SU-DHL-6 (cell line): ENCODE measurements around the gene LYSMD3.

Source experiments
- EZH2phosphoT487 ChIP-seq: fragments of 200-600 bp; sonication (generic), shearing (Covaris generic); conservative IDR thresholded peaks from 2 replicates; pipeline ENCODE4 v1.6.1; 2018; ENCODE audit warnings: mild to moderate bottlenecking, antibody characterized with exemption, low read length, moderate library complexity, mixed read lengths
- TF ChIP-seq, protein P1 (sequence below): fragments of 200-600 bp; sonication (generic); IDR thresholded peaks from one replicate; pipeline ENCODE4 v1.5.1; 2017; ENCODE audit warnings: antibody characterized with exemption, mild to moderate bottlenecking, low read length, moderate library complexity; ENCODE audit not compliant: insufficient read depth, poor library complexity, severe bottlenecking

DNA sequence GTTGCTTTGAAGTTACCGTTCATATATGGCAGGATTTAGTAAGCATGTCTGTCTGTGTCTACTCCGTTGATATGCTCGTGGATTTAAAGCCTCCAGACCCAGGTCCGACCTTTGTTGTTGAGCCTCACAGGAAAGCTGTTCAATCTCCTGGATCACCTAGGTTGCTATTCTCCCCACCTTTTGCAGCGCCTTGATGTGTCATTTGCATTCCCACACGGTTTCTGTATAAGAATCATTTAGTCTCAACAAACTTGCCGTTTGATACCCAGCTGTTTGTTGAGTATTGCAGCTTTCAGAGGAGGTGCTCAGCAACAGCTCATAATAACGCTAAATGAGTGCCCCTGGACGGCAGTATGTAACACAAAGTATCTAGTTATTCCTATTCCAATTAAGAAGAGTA, 28.0 kb upstream of the LYSMD3 start:
- TF ChIP-seq, protein P1, sequence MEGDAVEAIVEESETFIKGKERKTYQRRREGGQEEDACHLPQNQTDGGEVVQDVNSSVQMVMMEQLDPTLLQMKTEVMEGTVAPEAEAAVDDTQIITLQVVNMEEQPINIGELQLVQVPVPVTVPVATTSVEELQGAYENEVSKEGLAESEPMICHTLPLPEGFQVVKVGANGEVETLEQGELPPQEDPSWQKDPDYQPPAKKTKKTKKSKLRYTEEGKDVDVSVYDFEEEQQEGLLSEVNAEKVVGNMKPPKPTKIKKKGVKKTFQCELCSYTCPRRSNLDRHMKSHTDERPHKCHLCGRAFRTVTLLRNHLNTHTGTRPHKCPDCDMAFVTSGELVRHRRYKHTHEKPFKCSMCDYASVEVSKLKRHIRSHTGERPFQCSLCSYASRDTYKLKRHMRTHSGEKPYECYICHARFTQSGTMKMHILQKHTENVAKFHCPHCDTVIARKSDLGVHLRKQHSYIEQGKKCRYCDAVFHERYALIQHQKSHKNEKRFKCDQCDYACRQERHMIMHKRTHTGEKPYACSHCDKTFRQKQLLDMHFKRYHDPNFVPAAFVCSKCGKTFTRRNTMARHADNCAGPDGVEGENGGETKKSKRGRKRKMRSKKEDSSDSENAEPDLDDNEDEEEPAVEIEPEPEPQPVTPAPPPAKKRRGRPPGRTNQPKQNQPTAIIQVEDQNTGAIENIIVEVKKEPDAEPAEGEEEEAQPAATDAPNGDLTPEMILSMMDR, result no peak
- TF ChIP-seq EZH2phosphoT487, result no peak
